ENCODE results near the gene PLXNC1.
A peak's percentile ranks its signal among the peaks of the same experiment; 100 is the strongest.

The PLXNC1 gene

DNA sequence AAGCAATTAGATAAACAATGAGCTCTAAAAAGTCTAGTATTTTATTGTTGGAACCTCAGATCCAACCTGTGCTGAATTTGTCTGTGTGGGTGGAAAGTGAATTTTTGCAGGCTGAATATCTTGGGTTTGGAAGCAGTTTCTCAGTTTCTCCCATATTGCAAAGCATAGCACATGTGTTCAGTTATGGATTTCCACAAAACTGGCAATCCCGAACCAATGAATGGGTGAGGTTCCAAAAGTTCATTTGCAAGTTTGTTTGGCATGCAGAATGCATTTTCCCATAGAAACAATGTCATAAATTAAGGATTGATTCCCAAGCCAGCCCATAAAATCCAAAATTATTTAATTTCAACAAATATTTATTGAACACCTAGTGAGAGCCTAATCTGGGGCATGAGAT, 43.4 kb downstream of the PLXNC1 start:
- TF ChIP-seq, protein P1, sequence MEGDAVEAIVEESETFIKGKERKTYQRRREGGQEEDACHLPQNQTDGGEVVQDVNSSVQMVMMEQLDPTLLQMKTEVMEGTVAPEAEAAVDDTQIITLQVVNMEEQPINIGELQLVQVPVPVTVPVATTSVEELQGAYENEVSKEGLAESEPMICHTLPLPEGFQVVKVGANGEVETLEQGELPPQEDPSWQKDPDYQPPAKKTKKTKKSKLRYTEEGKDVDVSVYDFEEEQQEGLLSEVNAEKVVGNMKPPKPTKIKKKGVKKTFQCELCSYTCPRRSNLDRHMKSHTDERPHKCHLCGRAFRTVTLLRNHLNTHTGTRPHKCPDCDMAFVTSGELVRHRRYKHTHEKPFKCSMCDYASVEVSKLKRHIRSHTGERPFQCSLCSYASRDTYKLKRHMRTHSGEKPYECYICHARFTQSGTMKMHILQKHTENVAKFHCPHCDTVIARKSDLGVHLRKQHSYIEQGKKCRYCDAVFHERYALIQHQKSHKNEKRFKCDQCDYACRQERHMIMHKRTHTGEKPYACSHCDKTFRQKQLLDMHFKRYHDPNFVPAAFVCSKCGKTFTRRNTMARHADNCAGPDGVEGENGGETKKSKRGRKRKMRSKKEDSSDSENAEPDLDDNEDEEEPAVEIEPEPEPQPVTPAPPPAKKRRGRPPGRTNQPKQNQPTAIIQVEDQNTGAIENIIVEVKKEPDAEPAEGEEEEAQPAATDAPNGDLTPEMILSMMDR (IDR thresholded peaks at IDR 0.05; ENCODE audit: low read depth, low read length): no peak
- no peak for DNase-seq (ENCODE audit: low read depth in 2 of 2)
- no peak overlapping the region for H3K4me3 ChIP-seq (replicated peaks in 1 of 2; ENCODE audit: low read depth in 2 of 2, low read length in 2 of 2)

DNA sequence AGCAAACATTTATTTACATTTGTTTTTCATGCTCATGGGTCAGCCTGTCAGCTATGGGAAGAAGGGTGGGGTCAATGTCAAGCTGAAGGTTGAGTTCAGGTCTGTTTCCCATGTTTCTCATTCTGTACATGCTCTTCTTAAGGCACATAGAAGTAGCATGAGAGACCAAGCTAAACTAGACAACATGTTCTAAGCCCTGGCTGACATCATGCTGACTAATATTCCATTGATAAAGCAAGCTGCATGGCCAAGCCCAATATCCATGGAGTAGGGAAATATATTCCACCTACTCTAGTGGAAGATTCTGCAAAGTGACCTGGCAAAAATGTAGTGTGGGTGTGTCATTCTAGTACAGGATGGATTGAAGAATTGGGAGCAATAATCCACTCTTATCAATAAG, 44.1 kb downstream of the PLXNC1 start:
- DNase-seq (ENCODE audit: low read depth in 2 of 2): peak in 1 of 2 donors; percentile 44
- TF ChIP-seq, protein P1 (IDR thresholded peaks at IDR 0.05; ENCODE audit: low read depth, low read length): no peak
- H3K4me3 ChIP-seq (replicated peaks in 1 of 2; ENCODE audit: low read depth in 2 of 2, low read length in 2 of 2): no peak overlapping the region

DNA sequence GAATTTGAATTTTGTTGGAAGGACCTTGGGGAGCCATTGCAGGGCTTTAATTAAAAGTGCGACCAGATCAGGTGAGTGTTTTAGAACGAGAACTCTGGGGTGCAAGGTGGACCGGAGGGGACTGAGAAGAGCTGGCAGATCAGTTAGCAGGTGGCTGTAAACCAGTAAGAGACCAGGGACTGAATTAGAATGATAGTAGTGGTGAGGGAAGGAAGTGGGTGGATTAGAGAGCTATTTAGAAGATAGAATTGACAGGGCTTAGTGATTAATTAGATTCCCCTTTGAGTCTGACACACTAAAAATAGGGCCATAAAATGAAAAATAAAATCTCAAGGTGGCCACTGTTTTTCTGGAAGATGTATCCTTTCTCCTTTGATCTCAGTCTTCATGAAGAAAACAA, 44.8 kb downstream of the PLXNC1 start:
- TF ChIP-seq, protein P1 (IDR thresholded peaks at IDR 0.05; ENCODE audit: low read depth, low read length): no peak
- H3K4me3 ChIP-seq (replicated peaks in 1 of 2; ENCODE audit: low read depth in 2 of 2, low read length in 2 of 2): no peak overlapping the region
- DNase-seq (ENCODE audit: low read depth in 2 of 2): no peak

DNA sequence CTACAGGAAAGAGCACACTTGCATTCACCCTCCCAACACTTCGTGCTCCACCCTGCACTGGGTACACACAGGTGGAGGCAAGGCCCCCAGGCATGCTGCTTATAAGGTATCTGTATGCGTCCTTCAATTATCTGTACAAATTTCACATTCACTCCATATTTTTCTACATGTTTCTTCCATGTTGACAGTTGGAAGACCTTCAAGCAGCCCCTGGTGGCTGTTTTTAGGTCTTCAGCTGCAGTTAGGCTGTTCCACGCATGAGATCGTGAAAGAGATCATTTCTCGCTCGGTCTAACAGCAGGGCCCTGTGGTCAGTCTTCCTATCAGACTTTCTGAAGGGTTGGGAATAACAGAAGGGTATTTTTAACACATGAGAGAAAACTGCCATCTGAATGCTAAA, 47.1 kb downstream of the PLXNC1 start:
- no peak for DNase-seq (ENCODE audit: low read depth in 2 of 2)
- no peak overlapping the region for H3K4me3 ChIP-seq (replicated peaks in 1 of 2; ENCODE audit: low read depth in 2 of 2, low read length in 2 of 2)
- TF ChIP-seq, protein P1 (IDR thresholded peaks at IDR 0.05; ENCODE audit: low read depth, low read length): no peak

DNA sequence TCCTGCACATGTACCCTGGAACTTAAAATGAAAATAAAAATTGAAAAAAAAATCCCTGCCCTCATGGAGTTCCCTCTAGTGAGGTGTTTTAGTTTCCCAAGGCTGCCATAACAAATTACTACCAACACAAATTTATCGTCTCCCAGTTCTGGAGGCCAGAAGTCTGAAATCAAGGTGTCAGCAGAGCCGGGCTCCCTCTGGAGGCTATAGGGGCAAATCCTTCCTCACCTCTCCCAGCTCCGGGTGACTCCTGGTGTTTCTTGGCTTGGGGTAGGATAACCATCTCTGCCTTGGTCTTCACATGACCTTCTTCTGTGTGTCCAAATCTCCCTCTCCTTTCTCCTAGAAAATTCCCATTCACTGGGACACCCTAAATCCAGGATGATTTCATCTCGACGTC, 50.1 kb downstream of the PLXNC1 start:
- no peak for DNase-seq (ENCODE audit: low read depth in 2 of 2)
- no peak overlapping the region for H3K4me3 ChIP-seq (replicated peaks in 1 of 2; ENCODE audit: low read depth in 2 of 2, low read length in 2 of 2)
- TF ChIP-seq, protein P1 (IDR thresholded peaks at IDR 0.05; ENCODE audit: low read depth, low read length): no peak

DNA sequence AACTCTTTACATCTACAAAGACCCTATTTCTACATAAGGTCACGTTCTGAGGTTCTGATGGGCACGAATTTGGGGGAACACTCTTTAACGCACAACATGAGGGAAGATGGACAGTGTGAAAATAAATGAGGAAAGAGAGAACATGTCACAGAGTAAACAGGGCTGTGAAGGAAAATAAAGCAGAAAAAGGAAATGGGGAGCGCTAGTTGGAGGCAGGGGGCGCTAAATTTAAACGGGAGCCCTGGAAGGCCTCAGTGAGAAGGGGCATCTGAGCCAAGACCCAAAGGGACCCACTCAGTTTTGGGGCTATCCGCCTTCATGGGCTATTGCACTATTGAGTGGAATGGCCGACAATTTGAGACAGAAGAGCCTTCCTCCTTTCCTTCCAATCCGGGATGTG, 50.5 kb downstream of the PLXNC1 start:
- no peak for DNase-seq (ENCODE audit: low read depth in 2 of 2)
- no peak overlapping the region for H3K4me3 ChIP-seq (replicated peaks in 1 of 2; ENCODE audit: low read depth in 2 of 2, low read length in 2 of 2)
- TF ChIP-seq, protein P1 (IDR thresholded peaks at IDR 0.05; ENCODE audit: low read depth, low read length): no peak

DNA sequence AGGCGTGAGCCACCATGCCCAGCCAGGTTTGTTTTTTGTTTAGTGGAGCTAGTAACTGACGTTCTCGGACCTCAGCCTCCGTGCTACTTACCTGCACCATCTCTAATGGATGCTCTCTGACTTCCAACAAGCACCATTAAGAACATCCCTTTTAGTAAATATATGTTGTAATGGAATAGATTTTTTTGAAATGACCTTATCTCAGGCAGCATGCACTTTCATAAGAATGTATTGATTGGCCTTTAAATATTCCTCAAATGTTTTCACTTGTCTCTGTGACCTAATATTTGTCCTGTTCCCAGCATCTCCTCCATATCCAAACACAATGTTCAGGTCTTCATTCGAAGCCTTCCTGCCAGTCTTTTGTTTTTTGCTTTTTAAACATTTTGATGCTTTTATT, 51.7 kb downstream of the PLXNC1 start:
- H3K4me3 ChIP-seq (replicated peaks in 1 of 2; ENCODE audit: low read depth in 2 of 2, low read length in 2 of 2): no peak overlapping the region
- no peak for DNase-seq (ENCODE audit: low read depth in 2 of 2)
- TF ChIP-seq, protein P1 (IDR thresholded peaks at IDR 0.05; ENCODE audit: low read depth, low read length): no peak
